Measurements from ENCODE around the gene CHRDL2.
"Not testable (repeated sequence)": the region's sequence is repeated elsewhere in the genome, so short reads cannot be mapped to it uniquely, and the experiment has no call there.

CHRDL2 gene

GRCh38 chr11:74731301-74732094 lies at the start of gene CHRDL2:
CHRDL2 (minus strand) TSS chr11:74731426; CDS start chr11:74730888, 538 bp downstream.
- DNase-seq (ENCODE audit: low spot score): no peak

GRCh38 chr11:74780248-74781005 lies 49.2 kb upstream of the CHRDL2 start:
- DNase-seq (ENCODE audit: low spot score): no peak

GRCh38 chr11:74778581-74778980 lies 47.4 kb upstream of the CHRDL2 start:
- no peak for DNase-seq (ENCODE audit: low spot score)

GRCh38 chr11:74777877-74778276 lies 46.7 kb upstream of the CHRDL2 start:
- no peak for DNase-seq (ENCODE audit: low spot score)

GRCh38 chr11:74777038-74777437 lies 45.8 kb upstream of the CHRDL2 start:
- no peak for DNase-seq (ENCODE audit: low spot score)

- DNase-seq (ENCODE audit: low spot score): no peak
Observed at GRCh38 chr11:74776546-74776945, 45.3 kb upstream of the CHRDL2 start.

GRCh38 chr11:74775762-74776161 lies 44.5 kb upstream of the CHRDL2 start:
- no peak for DNase-seq (ENCODE audit: low spot score)

GRCh38 chr11:74773476-74773875 lies 42.2 kb upstream of the CHRDL2 start:
- DNase-seq (ENCODE audit: low spot score): no peak

- no peak for DNase-seq (ENCODE audit: low spot score)
Observed at GRCh38 chr11:74771139-74771538, 39.9 kb upstream of the CHRDL2 start.

GRCh38 chr11:74770456-74770855 lies 39.2 kb upstream of the CHRDL2 start:
- no peak for DNase-seq (ENCODE audit: low spot score)

- DNase-seq (ENCODE audit: low spot score): no peak
Observed at GRCh38 chr11:74769055-74769707, 38.0 kb upstream of the CHRDL2 start.

- peak; percentile 80 for DNase-seq (ENCODE audit: low spot score)
Observed at GRCh38 chr11:74768172-74768651, 37.0 kb upstream of the CHRDL2 start.

- DNase-seq (ENCODE audit: low spot score): no peak
Observed at GRCh38 chr11:74766905-74767304, 35.7 kb upstream of the CHRDL2 start.

- DNase-seq (ENCODE audit: low spot score): no peak
Observed at GRCh38 chr11:74756571-74756970, 25.3 kb upstream of the CHRDL2 start.

- peak; percentile 26 for DNase-seq (ENCODE audit: low spot score)
Observed at GRCh38 chr11:74755395-74755995, 24.3 kb upstream of the CHRDL2 start.

- DNase-seq (ENCODE audit: low spot score): peak; percentile 92
Observed at GRCh38 chr11:74754507-74755252, 23.5 kb upstream of the CHRDL2 start.

- no peak for DNase-seq (ENCODE audit: low spot score)
Observed at GRCh38 chr11:74751303-74751702, 20.1 kb upstream of the CHRDL2 start.

GRCh38 chr11:74750598-74750997 lies 19.4 kb upstream of the CHRDL2 start:
- DNase-seq (ENCODE audit: low spot score): not testable (repeated sequence)

- DNase-seq (ENCODE audit: low spot score): no peak
Observed at GRCh38 chr11:74749965-74750296, 18.7 kb upstream of the CHRDL2 start.

GRCh38 chr11:74749127-74749964 lies 18.1 kb upstream of the CHRDL2 start:
- DNase-seq (ENCODE audit: low spot score): peak; percentile 70
